Panc1 (cell line): ENCODE results near the gene MAN2A2. TPM values are rescaled to one million over a fixed set of nuclear protein-coding genes. Genes with fewer than 3 reads are reported as not detected.
A peak's percentile ranks its signal among the peaks of the same experiment; 100 is the strongest.

Source experiments
- ATAC-seq: fragments of 200-7000 bp; cut with Tn5 transposase; 2 replicates; pipeline ENCODE4 v1.9.1; 2020; ENCODE audit warnings: mild to moderate bottlenecking, moderate library complexity
- BruUV-seq: library from RNA; stranded (reverse); fragments of 400-500 nt; replicated peaks from 2 replicates; lab custom pipeline; 2021; lab: Mats Ljungman, UMichigan
- CTCF ChIA-PET: fragments of 300-600 bp; sonication (Branson Sonifier 250); formaldehyde crosslinking; loops from one replicate; lab custom pipeline; 2022; ENCODE audit warnings: antibody characterized with exemption; lab: Charles Lee
- POLR2A ChIA-PET: fragments of 300-600 bp; sonication (Branson Sonifier 250); formaldehyde crosslinking; loops from one replicate; lab custom pipeline; 2022; ENCODE audit warnings: antibody characterized with exemption; lab: Charles Lee
- DNase-seq: peaks from one replicate; pipeline ENCODE4 v3.0.0-alpha.2; 2010; ENCODE audit warnings: low read depth, low spot score
- H3K27ac ChIP-seq: 2 replicates; pipeline ENCODE4 v1.5.1; 2011; ENCODE audit warnings: mild to moderate bottlenecking, low read length, inconsistent platforms
- H3K27me3 ChIP-seq: fragments of 200-500 bp; sonication (Bioruptor generic); 2 replicates; pipeline ENCODE4 v1.6.0; 2014; ENCODE audit warnings: low read length, inconsistent platforms; ENCODE audit not compliant: control insufficient read depth, insufficient read depth
- H3K36me3 ChIP-seq: fragments of 200-500 bp; sonication (Bioruptor generic); 2 replicates; pipeline ENCODE4 v1.5.1; 2014; ENCODE audit warnings: inconsistent platforms, mild to moderate bottlenecking, low read length, moderate library complexity; ENCODE audit not compliant: control insufficient read depth, insufficient read depth
- H3K4me1 ChIP-seq: 2 replicates; pipeline ENCODE4 v1.5.1; 2011; ENCODE audit warnings: inconsistent platforms, mild to moderate bottlenecking, low read length, moderate library complexity; ENCODE audit not compliant: control insufficient read depth, insufficient read depth
- H3K4me3 ChIP-seq, 2 experiments: 2 replicates each; pipeline ENCODE4 v1.5.1; 2011 to 2012; ENCODE audit warnings: low read depth in 2 of 2, low read length in 2 of 2, mild to moderate bottlenecking in 2 of 2, inconsistent platforms in 1 of 2, moderate library complexity in 1 of 2
- H3K9me3 ChIP-seq: fragments of 200-500 bp; sonication (Bioruptor generic); 2 replicates; pipeline ENCODE4 v1.5.1; 2014; ENCODE audit warnings: low read depth, mild to moderate bottlenecking, inconsistent platforms, low read length, moderate library complexity; ENCODE audit not compliant: control insufficient read depth, insufficient read depth
- CTCF ChIP-seq: fragments of 450-650 bp; IDR thresholded peaks from 2 replicates; pipeline ENCODE4 v1.5.1; 2017; ENCODE audit warnings: mild to moderate bottlenecking
- POLR2AphosphoS5 ChIP-seq: IDR thresholded peaks from 2 replicates; pipeline ENCODE4 v1.6.1; 2012; ENCODE audit warnings: mild to moderate bottlenecking, low read depth, low read length, moderate library complexity
- REST ChIP-seq, 2 experiments: IDR thresholded peaks; 2 replicates each; pipeline ENCODE4 v1.6.1; 2011 to 2012; ENCODE audit warnings: low read depth in 2 of 2, control low read depth in 1 of 2, low read length in 1 of 2, mild to moderate bottlenecking in 1 of 2, moderate library complexity in 1 of 2; ENCODE audit not compliant: insufficient read depth in 1 of 2
- SIN3A ChIP-seq: IDR thresholded peaks from 2 replicates; pipeline ENCODE4 v1.6.1; 2012; ENCODE audit warnings: low read depth, mild to moderate bottlenecking, low read length, moderate library complexity, borderline replicate concordance; ENCODE audit not compliant: insufficient read depth
- TCF7L2 ChIP-seq: IDR thresholded peaks from 2 replicates; pipeline ENCODE4 v1.6.1; 2011; ENCODE audit warnings: mild to moderate bottlenecking, low read depth, low read length, inconsistent platforms
- in situ Hi-C: cut with HindIII; loops from 2 replicates; pipeline ENCODE4 v1.10.0; 2016; ENCODE audit warnings: low sequenced_read_pairs, low pct_unique_long_range_greater_than_20kb
- intact Hi-C: fragments of 100-400 bp; cut with micrococcal nuclease; formaldehyde crosslinking; loops from one replicate; pipeline ENCODE4 v1.10.0; 2022; ENCODE audit not compliant: unreplicated experiment
- total RNA-seq: library from RNA; stranded (reverse); gene quantifications from one replicate; pipeline ENCODE4 v1.2.1, GENCODE V29; 2021; ENCODE audit not compliant: unreplicated experiment

The MAN2A2 gene
- total RNA-seq, 1 experiment from 2014 or later: 77.2 TPM

- no peak for DNase-seq
- intact Hi-C loops (no loop called here), in situ Hi-C loops (no loop called here)
- Histone ChIP-seq H3K4me3 (no peak overlapping the region), H3K4me1 (no peaks in the 10 kb centered on the region), H3K27me3 (no peaks in the 10 kb centered on the region), H3K27ac (no peak overlapping the region), H3K36me3 (peaks cover 3% of the 10 kb centered on the region; the same call in 1 of the 2 replicates), H3K9me3 (no peaks in the 10 kb centered on the region)
- ATAC-seq: no peak
- POLR2A ChIA-PET: no interaction called here
- TF ChIP-seq REST (IDR thresholded peaks at IDR 0.05; ENCODE audit: insufficient read depth in 1 of 2, low read depth in 2 of 2, low read length in 1 of 2) (no peak), TCF7L2 (0 out of 2 replicates have a peak, but pooled peaks have one; percentile 10)
- CTCF ChIA-PET: no interaction called here
- BruUV-seq: no TSS peak
Observed at GRCh38 chr15:90880381-90881145, 22.5 kb upstream of the MAN2A2 start.

- no peaks in the 10 kb centered on the region for H3K9me3 ChIP-seq
- POLR2A ChIA-PET: no interaction called here
- in situ Hi-C loops: no loop called here
- intact Hi-C loops: no loop called here
- H3K27ac ChIP-seq: no peak overlapping the region
- ATAC-seq: no peak
- TF ChIP-seq SIN3A (no peak), TCF7L2 (no peak), CTCF (no peak), POLR2AphosphoS5 (no peak), REST (IDR thresholded peaks at IDR 0.05; ENCODE audit: insufficient read depth in 1 of 2, low read depth in 2 of 2, low read length in 1 of 2) (no peak)
- peaks cover 3% of the 10 kb centered on the region; the same call in 1 of the 2 replicates for H3K36me3 ChIP-seq
- no peaks in the 10 kb centered on the region for H3K27me3 ChIP-seq
- BruUV-seq: no TSS peak
- no peak for DNase-seq
- CTCF ChIA-PET: no interaction called here
- H3K4me1 ChIP-seq: no peaks in the 10 kb centered on the region
- H3K4me3 ChIP-seq: no peak overlapping the region
Observed at GRCh38 chr15:90881181-90881977, 21.7 kb upstream of the MAN2A2 start.
